ENCODE data around the gene DCAF12.

DNA sequence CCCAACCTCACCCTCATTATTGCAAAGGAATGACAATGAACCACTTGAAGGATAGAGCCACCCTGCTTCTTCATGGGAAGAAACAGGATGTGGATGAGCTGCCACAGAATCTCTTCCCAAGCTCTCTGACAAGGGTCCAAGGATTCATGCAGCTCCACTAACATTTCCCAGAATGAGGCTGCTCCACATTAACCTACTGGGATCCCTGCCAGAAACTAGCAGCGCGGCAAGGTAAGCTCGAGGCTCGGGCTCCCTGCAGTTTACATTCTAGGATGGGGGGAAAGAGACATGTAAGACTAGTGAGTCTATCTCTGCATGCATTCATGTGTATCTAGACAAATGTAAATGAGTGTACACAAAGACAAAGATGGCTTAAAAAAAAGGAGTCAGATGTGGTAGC lies 12.1 kb downstream of the DCAF12 start:
- TF ChIP-seq, protein P1, sequence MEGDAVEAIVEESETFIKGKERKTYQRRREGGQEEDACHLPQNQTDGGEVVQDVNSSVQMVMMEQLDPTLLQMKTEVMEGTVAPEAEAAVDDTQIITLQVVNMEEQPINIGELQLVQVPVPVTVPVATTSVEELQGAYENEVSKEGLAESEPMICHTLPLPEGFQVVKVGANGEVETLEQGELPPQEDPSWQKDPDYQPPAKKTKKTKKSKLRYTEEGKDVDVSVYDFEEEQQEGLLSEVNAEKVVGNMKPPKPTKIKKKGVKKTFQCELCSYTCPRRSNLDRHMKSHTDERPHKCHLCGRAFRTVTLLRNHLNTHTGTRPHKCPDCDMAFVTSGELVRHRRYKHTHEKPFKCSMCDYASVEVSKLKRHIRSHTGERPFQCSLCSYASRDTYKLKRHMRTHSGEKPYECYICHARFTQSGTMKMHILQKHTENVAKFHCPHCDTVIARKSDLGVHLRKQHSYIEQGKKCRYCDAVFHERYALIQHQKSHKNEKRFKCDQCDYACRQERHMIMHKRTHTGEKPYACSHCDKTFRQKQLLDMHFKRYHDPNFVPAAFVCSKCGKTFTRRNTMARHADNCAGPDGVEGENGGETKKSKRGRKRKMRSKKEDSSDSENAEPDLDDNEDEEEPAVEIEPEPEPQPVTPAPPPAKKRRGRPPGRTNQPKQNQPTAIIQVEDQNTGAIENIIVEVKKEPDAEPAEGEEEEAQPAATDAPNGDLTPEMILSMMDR (IDR thresholded peaks at IDR 0.05), result no peak
- TF ChIP-seq POLR2A (IDR thresholded peaks at IDR 0.05), result no peak
